Measurements from ENCODE around the gene NXT1.
A peak's percentile ranks its signal among the peaks of the same experiment; 100 is the strongest.

NXT1 gene

GRCh38 chr20:23369072-23369823 lies 18.7 kb downstream of the NXT1 start:
- H3K27ac ChIP-seq (ENCODE audit: low read depth, low read length, severe bottlenecking): no peak overlapping the region
- peaks cover 90% of the 10 kb centered on the region for H3K36me3 ChIP-seq (ENCODE audit: control insufficient read depth, insufficient read depth, low read length)
- H3K4me1 ChIP-seq (ENCODE audit: control insufficient read depth, insufficient read depth, low read length, poor library complexity, severe bottlenecking): no peaks in the 10 kb centered on the region
- H3K4me3 ChIP-seq (ENCODE audit: extremely low read depth, insufficient read depth, low read length, poor library complexity, severe bottlenecking): no peak overlapping the region
- 98 to 99% methylated on average over 13 of the region's 14 CpGs for WGBS, 2 experiments (ENCODE audit: insufficient coverage in 2 of 2)
- H3K9me3 ChIP-seq (ENCODE audit: control insufficient read depth, low read length): no peaks in the 10 kb centered on the region

GRCh38 chr20:23370274-23370673 lies 19.7 kb downstream of the NXT1 start:
- H3K9me3 ChIP-seq (ENCODE audit: control insufficient read depth, low read length): no peaks in the 10 kb centered on the region
- 95 to 97% methylated on average over 4 to 5 of the region's 5 CpGs for WGBS, 2 experiments (ENCODE audit: insufficient coverage in 2 of 2)
- peaks cover 90% of the 10 kb centered on the region for H3K36me3 ChIP-seq (ENCODE audit: control insufficient read depth, insufficient read depth, low read length)

DNA sequence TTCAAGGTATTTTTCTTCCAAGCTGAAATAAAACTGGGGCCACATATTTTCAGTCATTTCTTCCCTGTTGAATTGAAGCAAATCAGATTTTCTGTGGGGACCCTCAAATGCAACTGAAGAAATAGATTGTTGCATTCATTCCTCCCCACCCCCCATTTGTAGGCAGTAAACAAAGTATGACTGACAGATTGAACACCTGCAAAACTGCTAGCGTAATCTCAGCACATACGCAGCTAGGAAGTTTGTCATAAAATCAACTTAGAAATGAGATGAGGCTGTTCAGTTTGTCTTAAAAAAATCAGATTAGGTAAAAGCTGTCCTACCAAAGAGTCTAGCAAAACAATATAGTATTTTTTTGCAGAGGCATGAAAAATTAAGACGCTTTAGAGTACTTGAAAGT lies 20.3 kb downstream of the NXT1 start:
- Histone ChIP-seq H3K36me3 (ENCODE audit: control insufficient read depth, insufficient read depth, low read length) (peaks cover 90% of the 10 kb centered on the region), H3K27ac (ENCODE audit: low read depth, low read length, severe bottlenecking) (no peak overlapping the region), H3K4me1 (ENCODE audit: control insufficient read depth, insufficient read depth, low read length, poor library complexity, severe bottlenecking) (no peaks in the 10 kb centered on the region), H3K9me3 (ENCODE audit: control insufficient read depth, low read length) (no peaks in the 10 kb centered on the region), H3K4me3 (ENCODE audit: extremely low read depth, insufficient read depth, low read length, poor library complexity, severe bottlenecking) (no peak overlapping the region)
- WGBS, 2 experiments (ENCODE audit: insufficient coverage in 2 of 2): 89 to 100% methylated on average over 2 to 3 of the region's 3 CpGs

More at GRCh38 chr20:23370274-23370673, 19.7 kb downstream of the NXT1 start:
- Histone ChIP-seq H3K4me1 (ENCODE audit: control insufficient read depth, insufficient read depth, low read length, poor library complexity, severe bottlenecking) (no peaks in the 10 kb centered on the region), H3K4me3 (ENCODE audit: extremely low read depth, insufficient read depth, low read length, poor library complexity, severe bottlenecking) (no peak overlapping the region), H3K27ac (ENCODE audit: low read depth, low read length, severe bottlenecking) (no peak overlapping the region)

GRCh38 chr20:23371496-23371895 lies 20.9 kb downstream of the NXT1 start:
- H3K36me3 ChIP-seq (ENCODE audit: control insufficient read depth, insufficient read depth, low read length): peaks cover 94% of the 10 kb centered on the region
- H3K4me1 ChIP-seq (ENCODE audit: control insufficient read depth, insufficient read depth, low read length, poor library complexity, severe bottlenecking): no peaks in the 10 kb centered on the region
- no peaks in the 10 kb centered on the region for H3K9me3 ChIP-seq (ENCODE audit: control insufficient read depth, low read length)
- WGBS, 2 experiments (ENCODE audit: insufficient coverage in 2 of 2): 100% methylated on average over 1 to 2 of the region's 4 CpGs
- no peak overlapping the region for H3K27ac ChIP-seq (ENCODE audit: low read depth, low read length, severe bottlenecking)
- no peak overlapping the region for H3K4me3 ChIP-seq (ENCODE audit: extremely low read depth, insufficient read depth, low read length, poor library complexity, severe bottlenecking)

GRCh38 chr20:23374441-23374840 lies 23.9 kb downstream of the NXT1 start:
- Histone ChIP-seq H3K36me3 (ENCODE audit: control insufficient read depth, insufficient read depth, low read length) (peaks cover 90% of the 10 kb centered on the region), H3K4me3 (ENCODE audit: extremely low read depth, insufficient read depth, low read length, poor library complexity, severe bottlenecking) (no peak overlapping the region), H3K27ac (ENCODE audit: low read depth, low read length, severe bottlenecking) (no peak overlapping the region), H3K9me3 (ENCODE audit: control insufficient read depth, low read length) (no peaks in the 10 kb centered on the region), H3K4me1 (ENCODE audit: control insufficient read depth, insufficient read depth, low read length, poor library complexity, severe bottlenecking) (no peaks in the 10 kb centered on the region)
- WGBS, 2 experiments (ENCODE audit: insufficient coverage in 2 of 2): 88% methylated on average over 4 to 5 of the region's 5 CpGs

DNA sequence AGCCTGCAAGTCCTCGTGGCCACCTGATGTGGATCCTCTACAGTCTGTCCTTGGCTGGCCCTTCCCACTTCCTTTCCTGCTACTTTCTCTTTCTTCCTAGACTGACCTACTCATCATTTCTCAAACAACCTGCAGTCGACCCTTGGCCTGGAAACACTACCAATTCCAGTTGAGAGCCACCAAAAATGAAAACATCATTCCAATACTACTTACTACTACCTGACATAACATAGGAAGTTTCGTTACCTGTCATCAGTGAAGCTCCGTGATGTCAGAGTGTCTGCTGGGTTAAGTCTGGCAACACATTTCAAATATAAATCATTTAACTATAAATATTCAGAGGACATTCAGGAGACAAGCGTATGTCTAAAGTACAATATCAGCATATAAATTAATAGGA lies 25.2 kb downstream of the NXT1 start:
- Histone ChIP-seq H3K9me3 (ENCODE audit: control insufficient read depth, low read length) (no peaks in the 10 kb centered on the region), H3K36me3 (ENCODE audit: control insufficient read depth, insufficient read depth, low read length) (peaks cover 89% of the 10 kb centered on the region), H3K4me3 (ENCODE audit: extremely low read depth, insufficient read depth, low read length, poor library complexity, severe bottlenecking) (no peak overlapping the region), H3K27ac (ENCODE audit: low read depth, low read length, severe bottlenecking) (no peak overlapping the region), H3K4me1 (ENCODE audit: control insufficient read depth, insufficient read depth, low read length, poor library complexity, severe bottlenecking) (no peaks in the 10 kb centered on the region)
- WGBS, 2 experiments (ENCODE audit: insufficient coverage in 2 of 2): 95 to 100% methylated on average over 1 to 4 of the region's 5 CpGs

DNA sequence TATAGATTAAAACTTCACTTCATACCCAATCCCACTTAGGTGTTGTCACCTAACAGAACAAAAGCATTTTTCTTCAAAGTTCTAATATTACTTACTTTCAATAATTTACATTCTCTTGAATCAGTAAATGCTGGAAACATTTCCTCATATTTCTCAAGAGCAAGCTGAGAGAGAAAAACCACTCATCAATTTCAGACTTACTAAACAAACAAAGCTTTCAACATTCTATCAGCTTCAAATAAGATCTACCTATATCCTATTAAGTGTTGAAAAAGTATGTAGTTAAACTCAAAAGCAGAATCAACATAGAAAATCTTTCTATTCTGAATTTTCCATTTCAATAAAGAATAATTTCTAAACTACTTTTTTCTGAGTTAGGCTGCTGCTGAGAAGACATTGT lies 29.2 kb downstream of the NXT1 start:
- Histone ChIP-seq H3K36me3 (ENCODE audit: control insufficient read depth, insufficient read depth, low read length) (peaks cover 74% of the 10 kb centered on the region), H3K4me1 (ENCODE audit: control insufficient read depth, insufficient read depth, low read length, poor library complexity, severe bottlenecking) (peaks cover 5% of the 10 kb centered on the region), H3K9me3 (ENCODE audit: control insufficient read depth, low read length) (no peaks in the 10 kb centered on the region), H3K27ac (ENCODE audit: low read depth, low read length, severe bottlenecking) (no peak overlapping the region), H3K4me3 (ENCODE audit: extremely low read depth, insufficient read depth, low read length, poor library complexity, severe bottlenecking) (no peak overlapping the region)

- no peak overlapping the region for H3K4me3 ChIP-seq (ENCODE audit: extremely low read depth, insufficient read depth, low read length, poor library complexity, severe bottlenecking)
- peaks cover 61% of the 10 kb centered on the region for H3K36me3 ChIP-seq (ENCODE audit: control insufficient read depth, insufficient read depth, low read length)
Observed at GRCh38 chr20:23381876-23382275, 31.3 kb downstream of the NXT1 start.

GRCh38 chr20:23386304-23387117 lies 35.9 kb downstream of the NXT1 start:
- Histone ChIP-seq H3K4me3 (ENCODE audit: extremely low read depth, insufficient read depth, low read length, poor library complexity, severe bottlenecking) (no peak overlapping the region), H3K9me3 (ENCODE audit: control insufficient read depth, low read length) (no peaks in the 10 kb centered on the region), H3K36me3 (ENCODE audit: control insufficient read depth, insufficient read depth, low read length) (peaks cover 45% of the 10 kb centered on the region), H3K27ac (ENCODE audit: low read depth, low read length, severe bottlenecking) (no peak overlapping the region), H3K4me1 (ENCODE audit: control insufficient read depth, insufficient read depth, low read length, poor library complexity, severe bottlenecking) (peaks cover 5% of the 10 kb centered on the region)
- whole genome bisulfite sequencing, 2 experiments (ENCODE audit: insufficient coverage in 2 of 2): 100% methylated on average over 1 to 2 of the region's 6 CpGs

More at GRCh38 chr20:23381876-23382275, 31.3 kb downstream of the NXT1 start:
- peak overlapping the region; percentile 23 for H3K27ac ChIP-seq (ENCODE audit: low read depth, low read length, severe bottlenecking)
- H3K9me3 ChIP-seq (ENCODE audit: control insufficient read depth, low read length): no peaks in the 10 kb centered on the region
- H3K4me1 ChIP-seq (ENCODE audit: control insufficient read depth, insufficient read depth, low read length, poor library complexity, severe bottlenecking): peaks cover 5% of the 10 kb centered on the region

DNA sequence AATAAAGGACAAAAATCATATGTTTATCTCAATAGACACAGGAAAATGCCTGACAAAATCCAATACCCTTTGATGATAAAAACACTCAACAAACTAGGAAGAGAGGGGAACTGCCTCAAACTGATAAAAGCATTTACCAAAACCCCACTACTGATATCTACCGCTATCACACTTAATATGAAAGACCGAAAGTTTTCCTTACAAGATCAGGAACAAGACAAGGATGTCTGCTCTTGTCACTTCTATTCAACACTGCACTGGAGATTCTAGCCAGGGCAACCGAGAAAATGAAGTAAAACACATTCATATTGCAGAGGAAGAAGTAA lies 36.5 kb downstream of the NXT1 start:
- peaks cover under 1% of the 10 kb centered on the region for H3K4me1 ChIP-seq (ENCODE audit: control insufficient read depth, insufficient read depth, low read length, poor library complexity, severe bottlenecking)
- no peak overlapping the region for H3K27ac ChIP-seq (ENCODE audit: low read depth, low read length, severe bottlenecking)
- no peaks in the 10 kb centered on the region for H3K9me3 ChIP-seq (ENCODE audit: control insufficient read depth, low read length)
- no peak overlapping the region for H3K4me3 ChIP-seq (ENCODE audit: extremely low read depth, insufficient read depth, low read length, poor library complexity, severe bottlenecking)
- WGBS, 2 experiments (ENCODE audit: insufficient coverage in 2 of 2): 100% methylated on average over 1 of the region's 3 CpGs; no CpG with 5 or more reads in 1 of the 2 experiments
- peaks cover 44% of the 10 kb centered on the region for H3K36me3 ChIP-seq (ENCODE audit: control insufficient read depth, insufficient read depth, low read length)
